HG03558 (cell line): ENCODE measurements around the gene EXOC4.
"Not testable (repeated sequence)": the region's sequence is repeated elsewhere in the genome, so short reads cannot be mapped to it uniquely, and the experiment has no call there.

Experiments
- ATAC-seq: cut with Tn5 transposase; IDR thresholded peaks from one replicate; pipeline ENCODE4 v1.9.1; 2021; ENCODE audit warnings: moderate number of reproducible peaks; ENCODE audit not compliant: unreplicated experiment; ENCODE audit errors: extremely low read depth

Gene EXOC4

DNA sequence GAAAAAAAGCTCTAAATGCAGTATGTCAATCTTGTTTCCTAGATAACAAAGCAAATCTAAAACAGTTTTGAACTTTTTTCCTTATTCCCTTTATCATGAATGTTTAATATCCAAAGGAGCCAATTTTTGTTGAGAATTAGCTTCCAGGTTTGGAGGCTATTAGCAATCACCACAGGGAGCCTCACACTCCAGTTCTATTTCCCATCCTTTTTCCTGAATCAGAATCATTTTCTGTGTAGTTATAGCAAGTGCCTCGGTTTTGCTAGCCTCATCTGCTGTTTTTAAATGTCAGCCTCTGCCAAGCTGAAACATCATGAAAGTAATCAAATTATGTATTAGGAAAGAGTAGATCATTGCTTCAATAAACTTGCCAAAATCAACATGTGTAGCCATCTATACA, 516.8 kb downstream of the EXOC4 start:
- no peak for ATAC-seq

DNA sequence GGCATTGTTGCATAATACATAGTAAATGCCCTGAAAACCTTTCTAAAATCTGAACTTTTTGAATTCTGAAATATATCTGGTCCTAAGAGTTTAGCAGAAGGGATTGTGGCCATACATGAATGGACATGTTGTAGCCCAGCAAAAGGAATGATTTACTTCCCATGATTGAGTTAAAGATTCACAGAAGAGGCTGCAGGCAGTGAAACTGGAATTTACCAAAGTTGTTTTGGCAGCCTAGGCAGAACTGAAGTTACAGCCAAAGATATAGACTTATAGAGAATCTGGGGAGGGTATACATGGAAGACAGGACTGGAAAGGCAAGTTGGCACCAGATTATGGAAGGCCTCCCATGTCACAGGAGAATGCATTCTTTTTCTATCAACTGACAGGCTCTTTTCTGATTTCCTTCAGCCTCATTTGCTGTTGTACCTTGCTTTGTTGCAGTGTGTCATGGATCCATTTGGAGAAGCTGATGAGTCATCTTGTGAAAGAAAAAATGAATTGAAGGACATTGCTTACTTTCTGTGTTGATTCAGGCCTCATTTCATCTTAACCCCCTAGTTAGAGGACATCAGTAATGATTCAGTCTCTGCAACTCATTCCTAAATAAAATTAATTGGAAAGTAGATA, 518.1 kb downstream of the EXOC4 start:
- no peak for ATAC-seq

DNA sequence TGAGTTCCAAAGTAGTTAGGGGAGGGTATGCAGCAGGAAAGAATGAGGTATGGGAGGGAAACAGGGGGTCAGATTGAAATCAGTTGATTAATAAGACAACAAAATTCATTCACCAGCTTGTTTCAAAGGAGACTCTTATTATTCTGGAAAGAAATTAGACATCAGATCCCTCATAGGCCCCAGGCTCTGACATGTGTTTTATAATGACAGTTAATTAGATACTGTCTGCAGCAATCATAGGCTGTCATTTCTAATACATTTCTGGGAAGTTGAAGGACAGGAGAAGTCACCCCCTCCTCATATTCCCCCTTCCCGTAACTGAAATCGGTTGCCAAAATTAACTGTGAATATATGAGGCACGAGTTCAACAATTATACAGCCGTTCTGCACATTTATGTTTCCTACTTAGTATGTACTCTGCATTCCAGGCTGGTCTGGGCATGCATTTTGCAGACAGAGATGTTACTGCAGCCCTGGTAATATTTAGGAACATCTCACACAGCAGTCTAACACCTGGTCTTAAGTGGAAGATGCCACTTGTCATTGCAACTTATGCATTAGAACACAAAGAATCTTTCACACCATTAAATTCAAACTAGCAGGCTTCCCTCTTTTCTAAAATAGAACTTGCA, 519.0 kb downstream of the EXOC4 start:
- ATAC-seq = no peak

DNA sequence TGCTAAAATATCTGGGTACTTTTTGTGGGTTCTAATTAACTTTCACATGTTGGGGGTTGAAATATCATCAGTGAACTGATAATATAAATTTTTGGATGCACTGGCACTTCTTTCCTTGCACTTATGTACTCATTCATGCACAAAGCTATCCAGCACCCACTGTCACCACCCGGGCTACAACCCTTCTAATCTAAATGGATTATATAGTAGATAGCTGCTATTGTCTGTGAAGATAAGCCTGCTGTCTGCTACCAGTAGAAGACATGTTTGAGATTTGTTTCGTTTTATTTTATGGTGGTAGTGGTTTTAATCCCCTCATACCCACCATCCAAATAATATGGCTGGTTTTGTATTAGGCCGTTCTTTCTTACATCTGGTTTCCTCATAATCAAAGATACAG, 520.7 kb downstream of the EXOC4 start:
- no peak for ATAC-seq

DNA sequence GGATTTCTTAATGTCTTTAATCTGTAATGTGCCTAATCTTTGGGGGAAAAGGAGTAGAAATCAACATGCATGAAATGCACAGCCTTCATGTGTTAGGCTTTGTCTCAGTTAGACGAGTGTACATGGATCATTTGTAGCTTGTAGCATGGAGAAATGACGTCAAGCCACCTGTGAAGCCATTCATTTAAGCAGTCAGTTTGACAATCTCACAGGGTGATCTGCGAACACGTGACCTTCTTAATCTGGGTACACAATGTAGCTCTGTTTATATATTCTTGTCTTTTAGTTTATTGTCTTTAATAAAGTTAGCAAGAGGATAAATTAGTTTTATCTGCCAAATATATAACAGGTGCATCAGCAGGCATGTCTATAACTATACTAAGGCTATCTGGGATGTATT, 522.3 kb downstream of the EXOC4 start:
- no peak for ATAC-seq

DNA sequence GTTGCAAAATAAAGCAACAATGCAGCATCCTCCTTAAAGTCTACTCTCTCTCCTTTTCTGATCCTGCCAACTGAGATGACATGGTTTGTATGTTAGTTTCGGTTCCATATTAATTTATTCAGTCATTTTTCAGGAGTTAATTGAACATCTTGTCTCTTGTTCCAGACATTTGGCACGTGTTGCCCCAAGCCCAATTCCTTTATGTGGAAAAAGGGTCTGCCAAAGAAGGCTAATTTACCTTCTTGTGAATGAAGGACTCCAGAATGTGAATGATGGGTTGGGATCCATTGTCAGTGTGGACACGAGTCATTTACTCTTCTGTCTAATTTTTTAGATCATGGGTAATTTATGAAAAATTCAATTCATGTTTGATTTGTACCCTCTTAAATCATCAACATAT, 523.4 kb downstream of the EXOC4 start:
- no peak for ATAC-seq

DNA sequence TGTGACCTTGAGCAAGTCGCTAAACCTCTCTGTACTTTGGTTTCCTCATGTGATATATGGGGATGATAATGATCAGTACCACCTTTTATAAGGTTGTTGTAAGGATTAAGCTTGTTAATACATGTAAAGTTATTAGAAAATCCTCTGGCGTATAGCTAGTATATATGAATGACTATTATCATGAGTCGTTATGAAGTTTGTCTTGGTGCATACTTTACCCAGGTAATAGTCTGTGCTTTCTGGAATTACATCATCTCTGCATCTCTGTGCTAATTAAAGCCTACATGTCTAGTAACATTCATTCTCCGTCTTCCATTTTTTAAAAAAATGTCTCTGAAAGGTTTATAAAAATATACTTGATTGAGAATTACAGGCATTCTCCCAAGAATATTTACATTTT, 524.8 kb downstream of the EXOC4 start:
- no peak for ATAC-seq

DNA sequence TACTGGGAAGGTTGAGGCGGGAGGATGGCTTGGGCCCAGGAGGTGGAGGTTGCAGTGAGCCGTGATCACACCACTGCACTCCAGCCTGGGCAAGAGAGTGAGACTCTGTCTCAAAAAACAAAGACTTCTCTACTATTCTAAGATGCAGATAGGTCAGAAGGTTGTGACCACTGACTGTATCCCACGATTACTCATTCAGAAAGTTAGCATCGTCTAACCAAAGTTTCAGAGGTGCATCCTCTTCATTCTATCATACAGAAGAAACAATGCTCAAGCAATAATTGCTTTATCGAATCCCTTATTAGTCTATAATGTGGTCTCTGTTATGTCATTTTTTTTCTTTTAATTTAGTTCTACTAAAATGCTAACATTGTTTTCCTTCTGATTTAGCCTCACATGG, 525.6 kb downstream of the EXOC4 start:
- ATAC-seq = peak; percentile 95

DNA sequence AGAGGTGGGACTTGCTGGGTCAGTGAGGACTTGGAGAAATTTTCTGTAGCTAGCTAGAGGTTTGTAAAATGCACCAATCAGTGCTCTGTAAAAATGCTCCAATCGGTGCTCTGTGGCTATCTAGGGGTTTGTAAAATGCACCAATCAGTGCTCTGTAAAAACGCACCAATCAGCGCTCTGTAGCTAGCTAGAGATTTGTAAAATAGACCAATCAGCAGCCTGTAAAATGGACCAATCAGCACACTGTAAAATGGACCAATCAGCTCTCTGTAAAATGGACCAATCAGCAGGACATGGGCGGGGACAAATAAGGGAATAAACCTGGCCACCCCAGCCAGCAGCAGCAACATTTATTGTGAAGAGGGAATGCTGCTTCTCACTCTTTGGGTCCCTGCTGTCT, 526.7 kb downstream of the EXOC4 start:
- ATAC-seq = not testable (repeated sequence)

DNA sequence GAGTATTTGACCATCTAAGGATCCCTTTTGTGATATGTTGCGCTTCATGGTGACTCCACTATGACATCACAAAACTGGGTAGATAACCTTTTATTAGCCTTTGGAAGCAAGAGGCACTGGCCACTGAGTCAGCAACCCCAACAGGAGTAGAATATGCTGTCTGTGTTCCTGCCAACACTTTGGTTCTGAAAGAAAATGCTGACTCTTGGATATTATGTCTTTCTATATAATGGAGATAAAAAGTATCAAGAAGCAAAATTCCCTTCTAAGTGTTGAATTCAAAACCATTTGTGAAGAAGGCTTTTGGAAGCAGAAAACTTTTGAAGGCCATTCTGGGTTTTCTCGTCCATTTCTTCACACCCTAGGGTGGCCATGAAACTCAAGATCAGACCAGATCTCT, 528.0 kb downstream of the EXOC4 start:
- no peak for ATAC-seq

DNA sequence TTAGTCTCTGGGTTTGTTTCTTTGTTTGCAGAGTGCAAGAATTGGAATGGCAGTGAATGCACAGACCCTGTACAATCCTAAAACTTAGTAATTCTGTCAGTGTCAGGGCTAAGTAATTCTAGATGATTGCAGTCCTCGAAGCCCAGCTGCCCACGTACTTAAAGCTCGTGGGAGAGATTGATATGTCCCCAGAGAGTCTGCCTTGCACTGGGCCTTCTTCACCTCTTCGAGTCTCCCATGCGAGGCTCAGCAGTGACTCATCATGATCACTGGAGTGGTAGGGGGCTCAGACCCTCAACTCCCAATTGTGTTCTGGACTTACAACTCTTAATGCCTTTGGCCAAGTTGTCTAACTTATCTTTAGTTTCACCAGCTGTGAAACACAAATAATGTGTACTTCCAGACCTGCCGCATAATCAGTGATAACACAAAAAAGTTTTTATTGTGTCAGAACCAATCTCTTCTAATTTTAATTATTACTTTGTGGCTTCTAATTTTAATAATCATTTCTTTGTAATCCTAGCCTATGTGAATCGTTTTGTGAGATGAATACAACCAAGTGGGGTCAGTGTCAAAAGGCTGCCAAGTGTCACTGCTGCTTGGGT, 528.7 kb downstream of the EXOC4 start:
- no peak for ATAC-seq

DNA sequence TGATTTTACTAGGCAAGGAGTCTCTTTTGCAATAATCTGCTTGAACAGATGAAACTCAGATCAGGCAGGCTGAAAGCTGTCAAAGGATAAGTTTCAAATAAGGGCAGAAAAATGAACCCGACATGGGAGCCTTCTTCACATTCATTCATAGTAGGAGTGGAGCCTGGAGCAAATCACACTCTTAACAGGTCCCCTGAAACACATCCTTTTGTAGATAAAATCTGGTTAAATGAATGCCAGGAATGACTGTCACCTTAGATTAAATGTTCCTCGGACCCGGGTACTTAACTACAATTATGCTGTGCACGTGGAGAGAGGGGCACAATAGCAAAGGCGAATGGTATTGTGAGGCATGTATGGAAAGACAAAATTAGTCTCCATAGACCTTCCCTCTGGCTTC, 529.6 kb downstream of the EXOC4 start:
- no peak for ATAC-seq

DNA sequence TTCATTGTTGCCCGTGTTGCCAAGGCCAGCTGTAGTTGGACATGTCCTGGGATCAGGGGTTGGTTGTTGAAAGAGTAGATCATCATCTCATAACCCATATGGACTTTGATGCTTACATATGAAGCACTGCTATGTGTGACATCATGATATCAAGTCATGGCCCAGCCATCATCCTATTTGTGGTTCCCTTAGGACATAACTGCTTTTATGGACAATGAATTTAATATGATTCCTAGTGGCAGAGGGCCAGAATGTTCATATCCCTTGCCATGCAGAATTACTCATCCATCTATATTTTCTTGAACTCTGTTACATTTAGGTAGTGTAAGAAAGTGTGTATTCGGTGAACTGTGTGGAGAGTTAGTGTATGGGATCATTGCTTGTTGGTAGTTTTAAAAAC, 530.4 kb downstream of the EXOC4 start:
- no peak for ATAC-seq

DNA sequence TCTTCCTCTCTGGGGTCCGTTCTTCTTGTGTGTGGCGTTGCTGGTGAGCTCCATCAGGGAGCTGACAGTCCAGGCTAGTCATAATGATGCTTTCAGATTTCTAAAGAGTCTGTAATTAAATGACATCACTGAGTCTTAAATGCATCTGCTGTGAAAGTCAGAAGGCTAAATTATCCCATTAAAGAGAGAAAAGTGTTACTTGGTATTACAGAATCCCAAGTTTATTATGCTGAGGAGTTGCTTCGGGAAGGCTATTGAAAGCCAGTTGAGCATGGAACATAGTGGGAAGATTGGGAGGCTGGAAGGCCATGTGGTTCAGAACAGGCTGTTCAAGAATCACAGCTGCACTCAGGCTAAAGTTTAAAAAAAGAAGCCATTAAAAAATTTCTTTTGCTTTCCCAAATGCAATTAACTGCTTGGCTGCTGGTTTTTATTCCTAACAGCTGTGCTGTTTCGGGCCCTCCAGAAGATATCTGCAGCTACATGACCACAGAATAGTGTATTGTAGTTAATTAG, 531.7 kb downstream of the EXOC4 start:
- no peak for ATAC-seq

DNA sequence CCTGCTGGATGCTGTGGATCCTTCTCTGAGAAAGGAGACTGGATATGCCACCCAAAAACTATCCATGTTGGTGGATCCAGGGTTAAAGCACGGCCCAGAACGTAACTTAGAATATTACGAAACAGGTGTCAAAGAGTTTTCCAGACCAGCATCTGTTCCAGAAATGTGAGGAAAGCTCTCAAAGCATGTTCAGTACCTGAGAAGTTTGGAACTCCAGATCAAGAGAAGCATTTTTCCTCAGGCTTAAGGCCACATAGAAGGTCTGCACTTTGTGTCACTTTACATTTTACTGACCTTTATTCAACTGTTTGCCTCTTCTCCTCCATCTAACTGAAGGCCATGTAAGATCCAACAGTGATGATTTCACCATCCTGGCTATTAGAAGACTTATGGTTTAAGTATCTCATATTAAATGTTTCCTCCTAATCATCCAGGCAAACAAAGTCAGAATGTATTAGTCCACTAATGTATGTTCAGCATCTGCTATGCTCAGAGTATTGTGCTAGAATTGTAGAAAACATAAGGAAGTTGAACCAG, 533.6 kb downstream of the EXOC4 start:
- no peak for ATAC-seq

DNA sequence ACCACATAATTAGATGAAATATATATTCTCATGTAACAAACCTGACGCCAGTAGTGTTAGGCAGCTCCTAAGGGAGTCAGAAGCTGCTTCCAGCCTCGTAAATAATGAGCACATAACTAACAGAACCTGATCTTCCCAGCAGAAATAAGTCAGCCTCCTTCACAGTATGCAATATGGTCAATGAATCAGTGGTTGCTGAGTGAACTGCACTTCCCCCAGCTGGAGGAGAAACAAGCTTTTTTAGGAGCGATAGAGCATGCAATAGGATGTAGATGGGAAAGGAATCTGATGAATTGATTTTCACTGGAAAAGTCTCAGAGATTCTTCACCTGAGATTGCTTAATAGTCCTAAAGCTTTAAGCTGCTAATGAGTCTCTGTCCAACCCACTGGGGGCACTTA, 537.1 kb downstream of the EXOC4 start:
- ATAC-seq = no peak

DNA sequence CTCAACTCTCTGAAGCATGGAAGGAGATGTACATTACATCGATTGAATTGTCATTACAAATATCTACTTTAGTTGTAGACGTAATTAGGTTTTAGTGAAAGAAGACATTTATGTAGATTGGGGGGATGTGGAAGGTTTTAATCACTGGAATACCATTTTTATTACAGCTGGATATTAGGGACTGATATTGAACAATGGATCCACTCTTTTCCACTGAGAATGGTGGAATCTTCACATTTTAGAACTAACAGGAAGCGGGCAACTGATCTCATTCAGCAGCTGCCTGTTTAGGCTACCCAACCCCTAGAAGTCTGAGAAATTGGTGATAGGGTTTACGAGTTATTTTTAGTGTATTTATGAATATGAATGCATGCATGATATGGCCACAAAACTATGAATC, 538.0 kb downstream of the EXOC4 start:
- no peak for ATAC-seq

DNA sequence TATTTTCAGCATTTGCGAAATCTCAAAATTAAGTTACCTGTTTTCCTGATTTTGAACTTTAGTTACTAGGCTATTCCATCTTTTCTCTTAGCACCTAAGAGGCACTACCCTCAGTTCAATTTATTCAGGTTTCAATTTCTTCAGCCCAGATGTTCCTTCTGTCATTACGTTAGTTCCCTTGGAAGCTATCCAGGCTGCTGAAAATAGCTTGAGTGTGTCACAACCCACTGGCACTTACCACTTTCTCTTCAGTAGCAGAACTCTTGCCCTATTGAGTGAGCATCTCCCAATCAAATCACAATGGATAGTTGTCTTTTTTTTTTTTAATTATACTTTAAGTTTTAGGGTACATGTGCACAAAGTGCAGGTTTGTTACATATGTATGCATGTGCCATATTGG, 541.6 kb downstream of the EXOC4 start:
- no peak for ATAC-seq

DNA sequence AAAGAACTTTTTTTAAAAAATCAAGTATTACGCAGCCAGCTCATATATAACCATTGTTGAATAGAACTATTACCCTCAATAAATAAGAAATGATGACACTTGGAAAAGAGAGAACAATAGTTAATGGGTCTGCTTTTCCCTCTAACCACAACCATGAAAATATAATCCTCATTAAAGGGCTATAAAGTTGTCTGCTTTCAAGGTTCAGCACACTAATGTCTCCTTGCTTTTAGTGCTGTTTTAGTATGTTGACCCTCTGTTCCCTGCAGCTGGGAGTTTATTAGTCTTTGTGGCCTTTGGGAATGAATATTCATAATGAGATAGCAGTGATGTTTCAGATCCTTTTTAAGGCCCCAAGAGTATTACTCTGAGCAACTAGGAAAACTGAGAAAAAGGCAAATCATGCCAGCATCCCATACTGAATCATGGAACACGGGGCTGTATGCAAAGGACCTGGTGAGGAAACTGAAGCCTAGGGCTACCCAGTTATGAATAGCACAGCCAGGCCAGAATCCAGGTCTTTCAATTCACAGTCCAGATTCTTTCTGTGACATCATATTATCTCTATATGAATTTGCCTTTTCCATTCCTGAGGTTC, 542.3 kb downstream of the EXOC4 start:
- ATAC-seq = no peak

DNA sequence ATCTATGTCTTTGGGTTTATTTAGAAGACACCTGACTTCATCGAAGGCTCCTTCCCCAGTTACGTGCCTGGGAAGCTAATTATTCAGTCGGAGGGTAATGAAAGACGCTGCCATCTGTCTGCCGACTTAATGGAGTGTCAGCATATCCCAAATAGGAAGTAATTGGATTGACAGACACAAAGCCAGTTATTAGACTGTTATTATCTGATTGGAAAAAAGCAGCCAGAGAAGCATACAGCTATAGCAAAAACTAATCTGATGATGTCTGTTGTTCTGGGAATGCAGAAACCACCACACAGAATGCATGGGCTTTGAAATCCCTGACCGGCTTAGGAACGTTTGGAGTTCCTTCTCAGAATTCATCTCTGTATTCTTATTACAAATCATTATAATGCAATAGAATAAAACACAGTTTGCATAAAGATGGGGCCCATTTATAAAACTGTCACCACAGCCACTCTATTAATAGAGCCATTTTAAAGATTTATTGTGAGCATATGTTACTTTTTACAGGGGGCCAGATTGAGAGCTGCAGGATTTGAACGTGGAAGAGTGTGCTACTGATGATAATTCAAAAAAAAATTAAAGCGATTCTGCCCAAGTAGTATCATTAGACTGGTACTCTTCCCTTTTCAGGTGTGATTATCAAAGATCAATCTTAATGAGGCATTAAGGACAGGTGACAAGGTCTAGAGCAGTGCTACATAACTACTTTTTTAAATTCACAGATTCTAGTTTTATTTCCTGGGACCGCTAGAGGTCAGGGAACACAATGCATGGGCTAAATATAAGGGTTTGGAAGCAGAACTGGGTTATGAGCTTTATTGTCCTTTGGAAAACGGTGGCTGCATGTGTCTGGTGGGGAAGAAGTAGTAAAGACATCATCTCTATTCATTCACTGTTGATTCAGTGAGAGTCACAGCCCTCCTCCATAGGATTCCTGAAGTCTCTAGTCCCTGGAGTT, 544.2 kb downstream of the EXOC4 start:
- ATAC-seq = no peak
